HG02885 (cell line): Measurements from ENCODE around the gene NCOA1.
A peak's percentile ranks its signal among the peaks of the same experiment; 100 is the strongest.

Experiments used
- ATAC-seq: cut with Tn5 transposase; IDR thresholded peaks from one replicate; pipeline ENCODE4 v1.9.1; 2021; ENCODE audit warnings: mild to moderate bottlenecking; ENCODE audit not compliant: unreplicated experiment, poor library complexity

NCOA1 gene

GRCh38 chr2:24501813-24502212 lies 10.8 kb downstream of the NCOA1 start:
- ATAC-seq = no peak

- ATAC-seq = no peak
These were observed 14.7 kb downstream of the NCOA1 start for GRCh38 chr2:24505534-24506275.

- ATAC-seq = no peak
These were observed 16.5 kb downstream of the NCOA1 start for GRCh38 chr2:24507549-24507948.

- no peak for ATAC-seq
These were observed 17.8 kb downstream of the NCOA1 start for GRCh38 chr2:24508878-24509277.

- peak; percentile 85 for ATAC-seq
These were observed 18.4 kb downstream of the NCOA1 start for GRCh38 chr2:24509425-24509824.

- ATAC-seq = peak; percentile 54
These were observed 18.8 kb downstream of the NCOA1 start for GRCh38 chr2:24509840-24510239.

- ATAC-seq = no peak
These were observed 19.7 kb downstream of the NCOA1 start for GRCh38 chr2:24510771-24511170.

- no peak for ATAC-seq
These were observed 20.1 kb downstream of the NCOA1 start for GRCh38 chr2:24511198-24511597.

DNA sequence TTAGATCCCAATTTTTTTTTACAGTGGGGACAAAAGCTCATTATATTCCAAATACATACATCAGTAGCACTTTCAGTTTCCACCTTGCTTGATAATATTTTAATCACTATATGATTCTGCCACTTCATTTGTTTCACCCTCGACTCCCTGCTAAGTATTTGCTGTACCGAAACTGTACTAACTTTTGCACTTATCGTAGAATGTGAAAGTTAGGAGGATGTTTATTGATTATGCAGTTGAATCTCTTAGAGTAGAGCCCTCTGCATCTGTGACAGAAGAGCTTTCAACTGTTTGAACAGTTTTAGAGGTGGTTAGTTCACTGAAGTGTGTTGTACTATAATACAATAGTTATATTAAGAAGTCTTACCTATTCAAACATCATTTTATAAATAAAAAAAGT lies 20.8 kb downstream of the NCOA1 start:
- ATAC-seq = no peak

GRCh38 chr2:24512404-24512803 lies 21.4 kb downstream of the NCOA1 start:
- no peak for ATAC-seq

DNA sequence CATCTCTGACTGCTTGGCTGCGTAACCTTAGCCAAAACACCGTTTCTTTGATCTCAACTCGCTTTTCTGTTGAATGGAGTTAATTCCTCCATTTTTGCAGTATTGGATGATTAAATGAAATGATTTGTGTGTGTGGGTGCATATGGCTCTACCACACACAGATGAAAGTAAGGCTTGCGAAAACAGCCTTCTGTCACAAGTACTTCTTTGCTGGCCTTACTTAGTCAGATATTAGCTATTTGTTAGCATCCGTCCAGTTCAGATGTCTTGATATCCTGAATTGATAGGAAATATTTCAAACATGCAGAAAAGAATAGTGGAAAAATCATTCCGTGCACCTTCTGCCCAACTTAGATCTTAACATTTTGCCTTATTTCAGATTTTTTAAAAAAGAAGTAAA lies 21.8 kb downstream of the NCOA1 start:
- ATAC-seq = no peak

GRCh38 chr2:24513281-24514071 lies 22.4 kb downstream of the NCOA1 start:
- ATAC-seq = no peak

DNA sequence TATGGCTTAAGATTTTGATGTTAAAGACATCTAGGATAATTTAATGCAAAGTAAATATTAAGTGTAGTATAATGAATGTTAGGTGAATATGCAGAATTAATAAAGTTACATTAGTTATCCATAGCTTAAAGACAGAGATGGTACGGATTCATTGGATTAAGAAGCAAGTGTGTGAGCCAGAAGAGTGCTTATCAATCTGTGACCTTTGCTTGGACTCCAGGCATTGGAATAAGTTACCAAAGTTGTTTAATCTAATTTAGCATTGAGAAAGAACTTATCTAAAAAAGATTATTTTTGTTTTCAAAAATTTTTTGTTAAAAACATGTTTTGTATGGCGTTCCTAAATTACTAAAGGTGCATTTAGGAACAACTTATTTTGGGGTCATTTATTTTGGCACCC lies 23.8 kb downstream of the NCOA1 start:
- ATAC-seq = no peak

GRCh38 chr2:24515335-24515734 lies 24.3 kb downstream of the NCOA1 start:
- no peak for ATAC-seq

GRCh38 chr2:24515831-24516230 lies 24.8 kb downstream of the NCOA1 start:
- ATAC-seq = no peak

DNA sequence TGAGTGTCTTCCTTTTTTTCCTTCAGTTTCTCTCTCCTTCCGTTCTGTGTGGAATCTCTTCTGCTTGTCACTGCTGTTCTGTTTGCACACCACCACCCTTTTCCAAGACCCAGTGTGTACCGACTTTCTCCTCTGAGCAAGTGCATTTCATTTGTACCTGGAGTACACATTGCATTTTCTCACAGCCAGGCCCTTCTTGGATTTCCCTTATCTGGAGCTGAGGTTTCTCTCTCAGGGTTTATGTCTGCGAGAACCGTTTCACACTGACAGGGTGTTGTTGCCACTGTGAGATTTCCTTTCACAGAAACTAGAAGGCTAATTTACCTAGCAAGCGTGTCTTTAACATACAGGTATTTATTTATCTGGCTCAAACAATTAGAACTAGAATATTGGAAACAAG lies 26.2 kb downstream of the NCOA1 start:
- no peak for ATAC-seq

- no peak for ATAC-seq
These were observed 29.1 kb downstream of the NCOA1 start for GRCh38 chr2:24520175-24520574.

DNA sequence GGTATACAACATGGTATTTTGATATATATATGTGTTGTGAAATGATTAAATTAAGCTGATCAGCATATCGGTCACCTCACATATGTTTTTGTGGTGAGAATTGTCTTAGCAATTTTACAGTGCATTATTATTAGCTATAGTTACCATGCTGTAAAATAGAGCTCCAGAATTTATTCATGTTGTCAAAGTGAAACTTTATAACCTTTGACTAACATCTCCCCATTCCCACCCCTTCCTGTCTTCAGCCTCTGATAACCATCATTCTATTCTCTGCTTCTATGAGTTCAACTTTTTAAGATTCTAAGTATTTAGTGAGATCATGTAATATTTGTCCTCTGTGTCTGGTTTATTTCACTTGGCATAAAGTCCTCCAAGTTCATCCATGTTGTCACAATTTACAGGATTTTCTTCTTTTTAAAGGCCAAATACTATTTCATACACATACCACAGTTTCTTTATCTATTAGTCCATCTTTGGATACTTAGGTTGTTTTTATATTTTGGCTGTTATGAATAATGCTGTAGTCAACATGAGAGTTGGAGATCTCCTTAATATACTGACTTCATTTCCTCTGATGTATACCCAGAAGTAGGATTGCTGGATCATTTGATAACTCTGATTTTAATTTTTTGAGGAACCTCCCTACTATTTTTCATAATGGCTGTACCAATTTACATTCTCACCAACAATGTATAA lies 30.3 kb downstream of the NCOA1 start:
- ATAC-seq = no peak

- ATAC-seq = no peak
These were observed 31.1 kb downstream of the NCOA1 start for GRCh38 chr2:24521975-24522639.

GRCh38 chr2:24527536-24527935 lies 36.5 kb downstream of the NCOA1 start:
- ATAC-seq = no peak

- no peak for ATAC-seq
These were observed 39.7 kb downstream of the NCOA1 start for GRCh38 chr2:24530796-24531195.
